GM19463 (cell line): ENCODE measurements around the gene PLA2G4A.

Experiments
- ATAC-seq: cut with Tn5 transposase; IDR thresholded peaks from one replicate; pipeline ENCODE4 v1.9.1; 2021; ENCODE audit warnings: mild to moderate bottlenecking, moderate library complexity; ENCODE audit not compliant: unreplicated experiment

The PLA2G4A gene

GRCh38 chr1:187003353-187003752, 174.6 kb downstream of the PLA2G4A start:
- ATAC-seq, result no peak

GRCh38 chr1:187006896-187007295, 178.1 kb downstream of the PLA2G4A start:
- ATAC-seq, result no peak

- ATAC-seq, result no peak
Measured at GRCh38 chr1:187009320-187009719, 180.6 kb downstream of the PLA2G4A start.

- no peak for ATAC-seq
Measured at GRCh38 chr1:187010571-187011309, 182.0 kb downstream of the PLA2G4A start.

- no peak for ATAC-seq
Measured at GRCh38 chr1:187013582-187014200, 184.9 kb downstream of the PLA2G4A start.

- no peak for ATAC-seq
Measured at GRCh38 chr1:187018291-187018690, 189.5 kb downstream of the PLA2G4A start.

- no peak for ATAC-seq
Measured at GRCh38 chr1:187027253-187027652, 198.5 kb downstream of the PLA2G4A start.

GRCh38 chr1:187032316-187032981, 203.7 kb downstream of the PLA2G4A start:
- no peak for ATAC-seq

- ATAC-seq, result no peak
Measured at GRCh38 chr1:187032982-187033692, 204.4 kb downstream of the PLA2G4A start.

- no peak for ATAC-seq
Measured at GRCh38 chr1:187033693-187034390, 205.1 kb downstream of the PLA2G4A start.

- ATAC-seq, result no peak
Measured at GRCh38 chr1:187034501-187034900, 205.8 kb downstream of the PLA2G4A start.

GRCh38 chr1:187037973-187038553, 209.3 kb downstream of the PLA2G4A start:
- no peak for ATAC-seq
